UCSD-AML1 (cell line): Measurements from ENCODE around the gene ART4.

Source experiments
- DNase-seq: peaks from one replicate; lab custom pipeline; 2025; ENCODE audit not compliant: unreplicated experiment; lab: John Stamatoyannopoulos, UW

ART4 gene, protein sequence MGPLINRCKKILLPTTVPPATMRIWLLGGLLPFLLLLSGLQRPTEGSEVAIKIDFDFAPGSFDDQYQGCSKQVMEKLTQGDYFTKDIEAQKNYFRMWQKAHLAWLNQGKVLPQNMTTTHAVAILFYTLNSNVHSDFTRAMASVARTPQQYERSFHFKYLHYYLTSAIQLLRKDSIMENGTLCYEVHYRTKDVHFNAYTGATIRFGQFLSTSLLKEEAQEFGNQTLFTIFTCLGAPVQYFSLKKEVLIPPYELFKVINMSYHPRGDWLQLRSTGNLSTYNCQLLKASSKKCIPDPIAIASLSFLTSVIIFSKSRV

DNA sequence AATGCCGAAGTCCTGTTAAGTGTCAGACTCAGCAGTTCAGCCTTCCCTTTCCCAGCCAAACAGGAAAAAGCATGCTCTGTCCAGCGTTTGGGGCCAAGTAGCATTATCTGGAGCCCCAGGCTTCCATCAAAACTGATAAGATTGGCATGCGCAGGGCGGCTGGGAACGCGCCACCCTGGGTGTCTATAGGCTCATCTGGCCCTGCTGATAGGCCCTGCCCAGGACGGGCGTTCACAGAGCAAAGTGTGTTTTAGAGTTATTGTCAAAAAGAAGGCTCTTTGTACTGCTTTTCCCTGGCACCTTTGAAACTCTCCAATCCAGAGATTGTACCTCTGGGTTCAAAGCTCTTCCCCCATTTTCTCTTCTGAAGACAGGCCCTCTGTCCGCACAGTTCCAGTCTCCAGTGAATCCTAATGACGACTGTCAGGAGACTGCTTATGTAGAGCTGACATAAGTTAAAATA is at the start of gene ART4:
TSS of gene ART4 (minus strand) at position 102 of the 463 bp plus-strand sequence. CDS start 413 bp downstream, outside the sequence.
- no peak for DNase-seq

DNA sequence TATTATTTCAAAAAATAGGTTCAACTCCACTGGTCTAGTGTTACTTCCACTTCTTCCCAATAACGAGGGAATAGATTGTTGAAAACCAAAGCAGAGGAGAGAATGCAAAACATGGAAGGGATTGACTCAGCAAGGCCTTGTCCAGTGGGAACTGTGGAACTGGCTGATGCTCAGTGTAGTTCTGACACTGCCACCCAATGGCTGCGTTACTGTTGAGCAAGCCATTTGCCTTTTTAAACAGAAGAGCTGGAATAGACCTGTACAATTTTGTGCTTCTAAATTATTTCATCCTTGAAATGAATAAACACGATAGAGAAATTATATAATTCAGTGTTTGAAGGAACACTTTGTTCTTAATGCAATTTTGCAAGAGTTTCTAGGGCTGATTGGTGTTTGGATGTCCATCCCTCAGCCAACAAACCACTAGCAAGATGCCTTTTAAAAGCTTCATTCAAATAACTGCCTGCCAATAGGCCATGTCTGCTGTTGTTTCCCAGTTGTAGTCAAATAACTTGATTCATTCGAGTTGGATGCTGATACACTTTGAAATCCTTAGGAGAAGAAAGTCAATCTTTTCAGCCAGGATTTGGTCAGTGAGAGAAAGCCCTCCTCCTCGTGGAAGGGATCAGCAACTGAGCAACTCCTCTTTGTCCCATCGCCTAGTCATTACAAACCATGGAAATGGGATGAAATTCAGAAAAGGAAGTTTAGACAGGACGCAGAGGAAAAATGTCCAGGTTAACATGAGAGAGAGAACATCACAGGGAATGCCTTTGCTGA is 49.6 kb upstream of the ART4 start:
- no peak for DNase-seq

DNA sequence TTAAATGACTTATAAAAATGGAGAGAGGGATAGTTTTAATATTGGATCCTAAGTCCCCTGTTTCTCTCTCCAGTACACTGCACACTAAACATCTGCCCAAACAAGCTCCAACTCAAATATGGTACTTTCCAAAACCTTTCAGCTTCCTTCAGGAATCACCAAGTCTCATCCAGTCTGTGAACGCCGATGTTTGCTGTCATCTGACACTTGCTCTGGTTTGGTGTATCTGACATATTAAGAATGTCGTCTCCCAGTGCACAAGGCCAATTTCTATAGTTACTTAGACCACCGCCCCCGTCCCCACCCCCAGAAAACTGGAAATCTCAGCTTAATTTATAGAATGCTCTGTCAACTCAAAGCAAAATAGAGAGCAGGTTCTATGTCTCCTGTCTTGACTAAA is 47.4 kb upstream of the ART4 start:
- no peak for DNase-seq

DNA sequence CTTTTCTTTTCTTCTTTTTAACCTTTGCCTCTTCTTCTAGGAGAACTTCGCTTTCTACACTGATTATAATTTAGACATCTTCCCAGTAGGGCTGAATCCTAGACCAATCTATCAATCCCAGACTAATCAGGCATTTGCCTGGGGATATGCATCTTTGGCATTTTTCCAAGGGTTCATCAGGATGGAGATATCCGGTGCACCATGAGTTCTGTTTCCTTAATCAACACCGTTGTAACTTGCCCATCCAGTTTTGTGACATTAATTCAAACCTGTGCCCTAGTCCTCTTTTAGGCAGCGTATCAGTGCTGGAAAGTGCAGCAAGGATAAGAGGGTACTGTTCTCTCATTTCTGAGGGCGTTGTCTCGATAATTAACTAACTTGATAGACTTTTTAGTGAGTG is 42.9 kb upstream of the ART4 start:
- no peak for DNase-seq

DNA sequence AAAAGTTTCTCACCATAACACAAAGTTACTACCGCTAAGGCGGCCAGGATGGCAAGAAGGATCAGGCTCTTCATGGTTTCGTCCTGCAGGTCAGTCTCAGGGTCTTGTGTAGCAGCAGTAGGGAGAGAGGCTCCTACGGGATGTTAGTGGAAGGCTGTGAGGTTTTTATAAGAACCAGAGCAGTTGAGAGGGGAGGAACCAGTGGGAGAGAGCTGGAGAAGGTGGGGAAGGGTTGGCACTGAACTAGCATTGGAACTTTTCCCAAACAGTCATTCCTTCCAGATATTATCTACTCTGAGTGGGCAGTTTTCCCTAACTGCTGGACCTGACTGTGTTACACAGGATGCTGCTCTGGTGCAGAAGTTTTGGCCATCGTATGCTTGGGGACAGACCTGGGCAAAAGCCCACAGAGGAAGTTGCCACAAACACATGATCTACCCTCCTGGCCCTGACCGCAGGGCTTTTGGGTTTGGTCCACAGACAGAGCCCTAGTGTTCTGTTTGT is 42.4 kb upstream of the ART4 start, which contains the start of gene MGP:
TSS of gene MGP (minus strand) at position 137 of the 504 bp plus-strand sequence. CDS start at position 74, 63 bp downstream.
- no peak for DNase-seq

DNA sequence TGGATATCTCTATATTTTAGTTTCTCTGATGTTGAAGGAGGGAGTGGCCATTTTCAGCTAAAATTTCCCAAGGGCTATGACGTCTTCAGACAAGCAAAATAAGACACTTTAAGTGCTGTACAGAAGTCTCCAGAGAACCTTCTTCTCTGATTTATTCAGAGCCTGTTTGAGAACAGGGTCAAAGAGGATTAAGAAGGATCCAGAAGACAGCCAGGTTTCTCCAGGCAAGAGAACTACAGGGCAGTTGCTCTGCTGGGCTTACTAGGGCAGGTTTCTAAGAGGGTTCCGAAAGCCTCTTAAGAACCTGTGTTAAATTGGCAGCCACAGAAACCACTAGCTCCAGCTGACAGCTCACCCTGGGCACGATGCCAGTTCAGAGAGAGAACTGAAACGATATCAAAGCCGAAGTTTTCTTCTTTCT is 41.1 kb upstream of the ART4 start:
- DNase-seq, result peak; percentile 57

DNA sequence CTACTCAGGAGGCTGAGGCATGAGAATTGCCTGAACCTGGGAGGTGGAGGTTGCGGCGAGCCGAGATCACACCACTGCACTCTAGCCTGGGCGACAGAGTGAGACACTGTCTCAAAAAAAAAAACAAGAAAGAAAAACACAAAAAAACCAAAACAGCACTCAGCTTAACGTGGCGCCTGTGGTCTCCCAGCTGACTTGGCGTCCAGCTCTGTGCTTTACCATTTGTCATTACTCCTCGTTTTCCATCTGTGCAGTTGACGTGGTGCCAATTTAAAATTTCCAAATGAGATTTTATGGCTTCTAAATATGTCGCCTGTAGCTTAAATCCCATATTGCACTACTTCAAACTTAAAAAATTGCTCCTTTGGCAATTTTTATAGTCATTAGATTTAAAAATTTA is 40.4 kb upstream of the ART4 start:
- no peak for DNase-seq

DNA sequence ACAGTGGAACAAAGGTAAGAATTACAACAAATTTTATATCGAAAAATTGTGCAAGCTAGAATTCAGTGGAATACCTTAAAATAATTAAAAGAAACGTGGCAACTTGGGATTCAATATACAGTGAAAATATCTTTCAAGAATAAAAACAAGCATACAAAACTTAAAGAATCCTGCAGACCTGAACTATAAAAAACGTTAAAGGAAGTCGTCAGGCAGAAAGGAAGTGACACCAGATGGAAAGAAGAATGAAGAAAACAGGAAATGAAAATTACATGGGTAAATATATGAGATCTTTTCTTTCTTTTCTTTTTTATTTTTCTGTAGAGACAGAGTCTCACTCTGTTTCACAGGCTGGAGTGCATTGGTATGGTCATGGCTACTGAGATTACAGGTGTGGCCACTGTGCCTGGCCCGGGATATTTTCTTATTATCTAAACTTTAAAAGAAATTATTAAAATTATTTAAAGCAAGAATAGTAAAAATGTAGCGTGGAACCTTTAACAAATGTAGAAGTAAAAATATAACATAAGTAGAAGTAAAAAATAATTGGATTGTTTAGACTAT is 37.6 kb upstream of the ART4 start:
- no peak for DNase-seq

DNA sequence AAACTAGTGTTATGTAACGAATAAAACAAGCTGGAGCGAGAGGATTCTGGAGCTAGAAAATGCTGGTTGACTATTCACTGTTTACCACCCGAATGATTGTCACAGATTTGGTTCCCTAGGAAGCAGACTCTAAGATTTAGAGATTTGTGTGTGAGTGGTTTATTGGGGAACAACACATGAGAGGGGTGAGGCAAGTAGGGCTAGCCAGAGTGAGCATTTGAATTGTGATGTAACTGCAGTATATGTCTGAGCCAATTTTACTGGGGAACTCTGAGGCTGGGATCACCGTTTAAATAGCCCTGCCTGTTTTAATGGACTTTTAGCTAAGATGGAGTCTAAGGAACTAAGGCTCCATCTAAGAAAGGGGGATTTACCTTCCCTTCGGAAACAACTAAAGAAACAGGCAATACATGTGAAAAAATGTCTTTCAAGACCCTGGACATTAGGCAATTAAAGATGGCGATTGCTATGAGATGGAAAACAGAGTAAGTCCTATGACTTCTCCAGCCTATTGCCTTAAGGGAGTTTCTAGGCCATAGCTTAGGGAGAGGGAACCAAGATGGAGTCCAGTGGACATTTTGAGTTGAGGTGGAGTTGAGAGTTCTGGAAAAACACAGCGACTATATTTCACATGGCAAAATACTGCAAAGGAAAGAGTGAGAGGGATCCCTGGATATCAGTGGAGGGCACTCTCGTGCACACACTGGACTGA is 36.1 kb upstream of the ART4 start:
- DNase-seq, result no peak

DNA sequence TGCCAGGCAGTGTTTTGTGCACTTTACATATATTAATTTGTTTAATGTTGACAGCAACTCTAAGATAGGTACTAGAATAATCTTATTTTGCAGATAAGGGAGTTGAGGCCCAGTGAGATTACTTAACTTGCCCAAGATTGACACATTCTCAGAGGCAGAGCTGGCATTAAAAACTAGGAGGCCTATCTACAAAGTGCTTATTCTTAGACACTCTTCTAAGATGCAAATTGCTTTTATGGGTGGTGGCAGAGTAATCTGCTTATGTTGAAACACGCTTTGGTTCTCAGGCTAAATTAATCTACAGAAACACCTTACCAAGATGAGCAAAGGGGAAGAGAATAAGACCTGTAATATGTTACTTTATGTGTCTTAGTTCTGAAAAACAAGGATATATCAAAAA is 35.2 kb upstream of the ART4 start:
- no peak for DNase-seq

DNA sequence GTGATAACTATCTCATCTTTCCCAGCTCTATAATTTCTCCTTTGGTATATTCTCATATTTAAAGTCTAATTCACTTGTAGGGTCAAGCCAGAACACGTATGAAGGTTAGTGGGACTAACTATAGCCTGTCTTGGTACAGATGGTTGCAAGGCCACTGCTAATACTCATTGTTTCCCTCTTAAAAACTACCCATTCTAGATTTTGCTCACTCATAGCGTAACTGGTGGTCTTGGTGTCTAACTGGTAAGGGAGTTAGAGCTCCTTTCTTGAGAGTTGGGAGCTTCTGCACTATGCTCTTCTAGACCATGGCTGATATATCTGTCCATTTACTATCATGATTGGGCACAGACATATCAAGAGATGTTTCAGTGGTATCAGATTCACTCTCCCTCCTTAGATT is 33.5 kb upstream of the ART4 start:
- no peak for DNase-seq

DNA sequence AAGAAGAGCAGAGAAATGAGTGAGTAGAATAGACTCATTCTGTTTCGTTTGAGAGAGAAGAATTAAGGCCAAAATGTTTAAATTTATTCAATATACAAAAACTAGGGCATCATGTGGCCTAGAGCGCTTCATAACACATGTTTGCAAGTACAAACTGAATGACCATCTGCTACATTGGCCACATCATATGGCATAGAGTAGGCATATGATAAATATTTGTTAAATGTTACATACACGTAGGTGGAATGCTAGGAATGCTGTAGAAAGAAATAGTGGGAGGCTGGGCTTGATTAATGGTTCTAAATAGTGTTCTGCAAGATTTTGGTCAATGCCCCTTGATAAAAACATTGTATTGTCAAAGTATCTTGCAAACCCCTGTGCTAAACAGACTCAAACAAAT is 31.6 kb upstream of the ART4 start:
- DNase-seq, result no peak

DNA sequence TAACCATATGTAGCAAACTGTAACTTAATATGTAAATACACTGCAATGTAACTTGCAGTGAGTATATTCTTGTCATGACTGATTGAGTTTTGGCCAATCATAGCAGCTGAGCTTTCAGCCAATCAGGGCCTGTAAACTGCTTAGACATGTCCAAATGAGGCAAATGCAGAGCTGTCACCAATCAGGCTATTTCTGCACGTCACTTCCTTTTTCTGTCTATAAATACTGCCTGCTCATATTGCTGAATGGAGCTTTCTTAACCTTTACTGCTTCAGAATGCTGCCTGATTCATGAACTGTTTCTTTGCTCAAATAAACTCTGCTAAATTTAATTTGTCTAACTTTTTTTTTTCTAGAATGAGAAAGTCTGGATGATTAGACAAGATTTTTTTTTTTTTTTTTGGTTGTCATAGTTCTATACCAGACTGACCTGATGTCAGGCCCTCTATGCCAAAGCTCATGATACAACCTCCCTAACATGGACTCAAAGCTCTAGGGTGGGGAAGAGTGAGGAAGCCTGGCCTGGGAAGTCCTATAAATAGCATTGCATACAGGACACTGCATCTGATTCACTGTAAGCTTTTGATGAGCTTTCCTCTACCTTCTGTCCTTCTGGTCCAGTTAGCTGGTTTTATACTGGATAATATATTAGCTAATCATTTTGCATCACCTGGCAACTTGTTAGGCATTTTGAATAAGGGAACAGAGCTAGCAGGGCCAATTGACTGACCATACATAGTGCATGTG is 30.3 kb upstream of the ART4 start:
- DNase-seq, result no peak

DNA sequence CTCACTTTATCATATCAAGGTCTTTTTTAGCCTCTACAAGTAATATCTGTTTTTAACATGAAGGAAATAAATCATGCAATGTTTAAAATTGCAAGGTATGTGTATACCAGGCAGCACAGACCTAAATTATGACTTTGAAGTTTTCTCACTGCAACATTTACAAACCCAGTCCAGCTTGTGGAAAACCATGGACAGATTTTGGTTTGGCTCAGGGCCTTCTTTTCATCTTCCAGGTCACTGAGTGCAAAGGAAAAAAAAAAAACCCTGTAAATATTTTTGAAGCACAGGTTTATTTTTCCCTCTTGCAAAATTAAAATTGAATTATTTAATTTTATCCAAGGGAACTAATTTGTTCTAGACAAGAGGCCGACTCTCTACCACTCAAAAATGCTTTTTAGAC is 28.6 kb upstream of the ART4 start:
- DNase-seq, result no peak

DNA sequence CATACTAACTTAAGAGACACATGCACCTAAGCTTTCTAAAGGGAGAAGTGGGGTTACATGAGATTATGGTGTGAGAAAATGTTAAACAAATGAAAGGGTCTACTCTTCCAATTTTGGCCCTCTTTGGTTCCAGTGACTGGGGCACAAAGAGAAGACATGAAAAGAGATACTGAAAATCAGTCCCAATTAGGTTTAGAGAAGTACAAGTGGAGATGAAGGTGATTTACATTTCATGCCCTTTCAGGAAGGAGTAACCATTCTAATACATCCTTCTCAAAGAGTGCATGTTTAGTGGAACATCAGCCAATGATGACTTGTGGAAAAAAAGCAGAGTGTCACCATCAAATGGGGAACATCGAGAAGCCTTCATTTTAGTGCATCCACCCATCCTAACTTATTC is 27.9 kb upstream of the ART4 start:
- DNase-seq, result no peak

DNA sequence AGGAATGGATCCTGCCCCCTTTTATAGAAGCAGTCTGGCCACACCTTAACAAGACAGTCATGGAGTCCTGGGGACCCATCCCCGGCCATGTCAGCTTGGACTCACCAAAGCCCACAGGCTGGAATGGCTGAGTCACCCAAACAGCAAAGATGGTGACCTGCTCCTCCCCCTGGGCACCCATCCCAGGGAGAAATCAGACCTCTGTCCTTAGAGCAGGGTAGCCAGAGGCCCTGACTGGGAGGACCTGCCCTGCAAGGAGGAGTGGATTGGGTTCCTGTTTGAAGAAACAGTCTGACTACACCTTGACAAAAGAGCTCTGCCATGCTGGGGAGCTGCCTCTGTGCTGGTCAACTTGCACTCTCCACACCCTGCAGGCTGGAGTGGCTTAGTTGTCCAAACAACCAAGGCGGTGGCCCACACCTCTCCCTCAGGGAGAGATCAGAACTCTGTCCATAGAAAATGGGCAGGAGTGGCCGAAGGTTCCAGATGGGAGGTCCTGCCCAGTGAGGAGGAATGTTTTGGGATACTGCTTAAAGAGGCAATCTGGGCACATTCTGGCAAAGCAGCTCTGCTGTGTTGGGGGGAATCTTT is 25.7 kb upstream of the ART4 start:
- no peak for DNase-seq

DNA sequence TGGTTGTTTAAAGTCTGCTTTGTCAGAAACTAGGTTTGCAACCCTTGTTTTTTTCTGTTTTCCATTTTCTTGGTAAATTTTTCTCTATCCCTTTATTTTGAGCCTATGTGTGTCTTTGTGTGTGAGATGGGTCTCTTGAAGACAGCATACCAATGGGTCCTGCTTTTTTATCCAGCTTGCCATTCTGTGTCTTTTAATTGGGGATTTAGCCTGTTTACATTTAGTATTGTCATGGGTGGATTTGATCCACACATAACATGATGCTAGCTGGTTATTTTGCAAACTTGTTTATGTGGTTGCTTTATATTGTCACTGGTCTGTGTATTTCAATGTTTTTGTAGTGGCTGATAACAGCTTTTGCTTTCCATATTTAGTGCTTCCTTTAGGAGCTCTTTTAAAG is 17.2 kb upstream of the ART4 start:
- no peak for DNase-seq

DNA sequence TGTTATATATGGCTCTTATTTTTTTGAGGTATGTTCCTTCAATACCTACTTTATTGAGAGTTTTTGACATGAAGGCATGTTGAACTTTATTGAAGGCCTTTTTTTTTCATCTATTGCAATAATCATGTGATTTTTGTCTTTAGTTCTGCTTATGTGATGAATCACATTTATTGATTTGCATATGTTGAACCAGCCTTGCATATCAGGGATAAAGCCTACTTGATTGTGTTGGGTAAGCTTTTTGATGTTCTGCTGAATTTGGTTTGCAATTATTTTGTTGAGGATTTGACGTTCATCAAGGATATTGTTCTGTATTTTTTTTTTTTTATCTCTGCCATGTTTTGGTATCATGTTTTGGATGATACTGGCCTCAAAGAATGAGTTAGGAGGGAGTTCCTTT is 15.2 kb upstream of the ART4 start:
- no peak for DNase-seq

DNA sequence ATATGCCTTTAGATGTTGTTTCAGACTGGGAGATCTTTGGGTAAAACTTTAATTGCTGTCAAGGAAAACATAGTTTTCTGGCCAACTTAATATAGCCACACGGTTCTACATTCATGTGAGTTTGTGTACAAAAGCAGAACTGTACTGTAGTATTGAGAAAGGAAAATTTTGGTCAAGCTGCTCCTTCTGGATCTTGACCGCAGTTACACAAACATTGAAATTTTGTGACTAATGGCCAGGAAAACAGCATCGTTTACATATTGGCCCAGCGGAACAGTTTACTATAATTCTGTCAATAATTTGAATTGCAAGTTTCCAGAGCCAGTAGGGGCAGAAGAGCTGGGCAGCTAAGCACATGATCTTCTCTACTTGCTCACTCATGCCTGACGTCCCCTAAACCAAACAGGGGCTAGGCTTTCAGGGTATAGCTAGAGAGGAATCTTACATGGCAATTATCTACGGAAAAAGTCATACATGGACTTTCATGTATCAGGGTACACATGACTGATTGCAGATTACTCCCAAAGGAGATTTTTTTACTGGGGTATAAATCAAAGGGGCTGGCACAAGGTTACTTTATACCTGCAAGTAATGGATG is 11.4 kb upstream of the ART4 start:
- no peak for DNase-seq

DNA sequence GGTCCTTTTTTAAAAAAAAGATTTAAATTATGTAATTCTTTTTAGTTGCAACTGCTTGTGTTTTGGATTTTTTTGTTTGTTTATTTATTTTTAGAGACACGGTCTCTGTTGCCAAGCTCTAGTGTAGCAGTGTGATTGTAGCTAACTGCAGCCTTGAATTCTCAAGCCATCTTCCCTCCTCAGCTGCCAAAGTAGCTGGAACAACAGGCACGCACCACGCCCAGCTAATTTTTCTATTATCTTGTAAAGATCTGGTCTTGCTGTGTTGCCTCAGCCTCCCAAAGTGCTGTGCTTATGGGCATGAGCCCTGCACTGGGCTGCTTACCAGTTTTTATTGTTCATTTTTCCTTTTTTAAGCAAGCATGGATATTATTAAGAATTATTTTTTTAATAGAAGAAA is 10.6 kb upstream of the ART4 start:
- no peak for DNase-seq
